ENCODE data around the gene OR5L1.

OR5L1 gene

GRCh38 chr11:55811067-55811466 lies at the start of gene OR5L1:
Gene OR5L1 (plus strand): TSS chr11:55811367. CDS start chr11:55811467, 100 bp downstream.
- DNase-seq: no peak

GRCh38 chr11:55773138-55773537 lies 38.0 kb upstream of the OR5L1 start, which contains the start of gene OR5D13:
Gene OR5D13 (plus strand): TSS chr11:55773438. CDS start chr11:55773438, 0 bp downstream.
- DNase-seq: no peak

- no peak for DNase-seq
Measured at GRCh38 chr11:55791606-55792005, 19.6 kb upstream of the OR5L1 start.

GRCh38 chr11:55793321-55793720 lies 17.8 kb upstream of the OR5L1 start:
- no peak for DNase-seq

- no peak for DNase-seq
Measured at GRCh38 chr11:55795256-55795655, 15.9 kb upstream of the OR5L1 start, which contains the start of gene OR5D14. Gene OR5D14 (plus strand): TSS chr11:55795556. CDS start chr11:55795556, 0 bp downstream.

GRCh38 chr11:55806248-55806647 lies 4.9 kb upstream of the OR5L1 start:
- no peak for DNase-seq

GRCh38 chr11:55819330-55819729 lies 8.2 kb downstream of the OR5L1 start, which contains the start of gene OR5D18:
Gene OR5D18 (plus strand): TSS chr11:55819630. CDS start chr11:55819630, 0 bp downstream.
- no peak for DNase-seq

GRCh38 chr11:55826919-55827318 lies 15.8 kb downstream of the OR5L1 start, which contains the start of gene OR5L2:
Gene OR5L2 (plus strand): TSS chr11:55827219. CDS start chr11:55827219, 0 bp downstream.
- no peak for DNase-seq

GRCh38 chr11:55838452-55838851 lies 27.3 kb downstream of the OR5L1 start, which contains the start of gene OR5D16:
Gene OR5D16 (plus strand): TSS chr11:55838752. CDS start chr11:55838752, 0 bp downstream.
- no peak for DNase-seq

GRCh38 chr11:55847453-55847852 lies 36.3 kb downstream of the OR5L1 start:
- DNase-seq: no peak

GRCh38 chr11:55849037-55849436 lies 37.9 kb downstream of the OR5L1 start:
- no peak for DNase-seq

- no peak for DNase-seq
Measured at GRCh38 chr11:55852141-55852540, 41.0 kb downstream of the OR5L1 start.

- no peak for DNase-seq
Measured at GRCh38 chr11:55854704-55855103, 43.5 kb downstream of the OR5L1 start.

All from NCI-H146 (cell line).